HL-60 (cell line): Measurements from ENCODE around the gene C9.

Source experiments
- DNase-seq, 2 experiments: peaks; one replicate each; pipeline ENCODE4 v3.0.0-alpha.2; 2010 to 2020; ENCODE audit warnings: low read depth in 1 of 2, low spot score in 1 of 2
- H3K27ac ChIP-seq: fragments of 250-450 bp; sonication (Bioruptor Pico); replicated peaks from 2 replicates; pipeline ENCODE4 v1.5.1; 2020; ENCODE audit warnings: mild to moderate bottlenecking, moderate library complexity
- H3K27me3 ChIP-seq: fragments of 250-450 bp; sonication (Bioruptor Pico); 2 replicates; pipeline ENCODE4 v1.5.1; 2021; ENCODE audit warnings: mild to moderate bottlenecking, moderate library complexity; ENCODE audit not compliant: insufficient read depth, poor library complexity, severe bottlenecking
- H3K4me3 ChIP-seq: replicated peaks from 2 replicates; pipeline ENCODE4 v1.5.1; 2011; ENCODE audit warnings: mild to moderate bottlenecking, control low read depth, low read length; ENCODE audit not compliant: insufficient read depth
- GABPA ChIP-seq: IDR thresholded peaks from 2 replicates; pipeline ENCODE4 v1.6.1; 2012; ENCODE audit warnings: low read depth
- POLR2AphosphoS5 ChIP-seq: IDR thresholded peaks from 2 replicates; pipeline ENCODE4 v1.6.1; 2012; ENCODE audit warnings: low read depth
- SPI1 ChIP-seq: IDR thresholded peaks from 2 replicates; pipeline ENCODE4 v1.6.1; 2012; ENCODE audit warnings: low read depth, mild to moderate bottlenecking, borderline replicate concordance
- TF ChIP-seq, protein P1 (sequence below): IDR thresholded peaks from one replicate; pipeline ENCODE4 v1.5.1; 2011; ENCODE audit warnings: low read length, control low read depth, inconsistent platforms; ENCODE audit not compliant: insufficient read depth
- TF ChIP-seq, protein P2 (sequence below): IDR thresholded peaks from 2 replicates; pipeline ENCODE4 v1.6.1; 2012; ENCODE audit warnings: low read depth; ENCODE audit not compliant: insufficient replicate concordance

C9 gene

DNA sequence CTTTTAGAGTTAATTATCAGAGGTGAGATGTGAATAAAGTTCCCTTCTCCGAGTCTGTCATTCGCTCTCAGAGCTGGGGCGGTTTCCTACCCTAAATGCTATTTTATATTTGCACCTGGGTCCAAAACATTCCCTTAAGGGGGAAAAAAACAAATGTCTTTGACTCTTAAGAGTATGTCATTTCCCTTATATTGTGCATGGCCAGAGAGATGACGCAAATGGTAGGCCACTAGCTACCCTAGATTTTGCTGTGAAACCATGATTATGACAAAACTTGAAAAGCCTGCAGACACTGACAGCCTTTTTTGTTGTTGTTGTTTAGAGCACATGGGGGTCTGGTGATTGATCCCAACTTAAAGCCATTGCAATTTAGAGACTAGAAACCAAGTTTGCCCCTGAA is 47.7 kb upstream of the C9 start:
- Histone ChIP-seq H3K27ac (no peak overlapping the region), H3K27me3 (peaks cover 7% of the 10 kb centered on the region), H3K4me3 (no peak overlapping the region)
- TF ChIP-seq POLR2AphosphoS5, result no peak
- TF ChIP-seq, protein P1, sequence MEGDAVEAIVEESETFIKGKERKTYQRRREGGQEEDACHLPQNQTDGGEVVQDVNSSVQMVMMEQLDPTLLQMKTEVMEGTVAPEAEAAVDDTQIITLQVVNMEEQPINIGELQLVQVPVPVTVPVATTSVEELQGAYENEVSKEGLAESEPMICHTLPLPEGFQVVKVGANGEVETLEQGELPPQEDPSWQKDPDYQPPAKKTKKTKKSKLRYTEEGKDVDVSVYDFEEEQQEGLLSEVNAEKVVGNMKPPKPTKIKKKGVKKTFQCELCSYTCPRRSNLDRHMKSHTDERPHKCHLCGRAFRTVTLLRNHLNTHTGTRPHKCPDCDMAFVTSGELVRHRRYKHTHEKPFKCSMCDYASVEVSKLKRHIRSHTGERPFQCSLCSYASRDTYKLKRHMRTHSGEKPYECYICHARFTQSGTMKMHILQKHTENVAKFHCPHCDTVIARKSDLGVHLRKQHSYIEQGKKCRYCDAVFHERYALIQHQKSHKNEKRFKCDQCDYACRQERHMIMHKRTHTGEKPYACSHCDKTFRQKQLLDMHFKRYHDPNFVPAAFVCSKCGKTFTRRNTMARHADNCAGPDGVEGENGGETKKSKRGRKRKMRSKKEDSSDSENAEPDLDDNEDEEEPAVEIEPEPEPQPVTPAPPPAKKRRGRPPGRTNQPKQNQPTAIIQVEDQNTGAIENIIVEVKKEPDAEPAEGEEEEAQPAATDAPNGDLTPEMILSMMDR, result no peak
- TF ChIP-seq GABPA, result no peak
- no peak for DNase-seq

DNA sequence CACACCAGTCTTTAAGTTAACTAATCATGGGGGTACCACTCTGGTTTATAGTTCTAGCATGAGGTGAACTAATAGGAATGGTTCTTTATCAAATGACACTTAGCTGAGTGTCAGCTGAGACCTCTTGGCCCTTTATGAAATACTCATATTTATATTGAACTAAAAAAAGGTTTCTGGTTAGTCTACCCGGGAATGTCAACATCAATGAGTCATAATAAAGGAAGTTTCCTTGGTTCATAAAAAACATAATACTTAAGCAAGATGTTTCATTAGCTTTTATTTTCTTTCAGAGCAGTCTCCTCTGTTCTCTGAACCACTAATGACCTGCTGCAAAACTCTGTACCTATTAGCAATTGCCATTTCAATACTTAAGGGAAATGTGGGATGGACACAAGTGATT is 46.8 kb upstream of the C9 start:
- TF ChIP-seq POLR2AphosphoS5 (no peak), GABPA (no peak), SPI1 (no peak)
- TF ChIP-seq, protein P1, result no peak
- TF ChIP-seq, protein P2, sequence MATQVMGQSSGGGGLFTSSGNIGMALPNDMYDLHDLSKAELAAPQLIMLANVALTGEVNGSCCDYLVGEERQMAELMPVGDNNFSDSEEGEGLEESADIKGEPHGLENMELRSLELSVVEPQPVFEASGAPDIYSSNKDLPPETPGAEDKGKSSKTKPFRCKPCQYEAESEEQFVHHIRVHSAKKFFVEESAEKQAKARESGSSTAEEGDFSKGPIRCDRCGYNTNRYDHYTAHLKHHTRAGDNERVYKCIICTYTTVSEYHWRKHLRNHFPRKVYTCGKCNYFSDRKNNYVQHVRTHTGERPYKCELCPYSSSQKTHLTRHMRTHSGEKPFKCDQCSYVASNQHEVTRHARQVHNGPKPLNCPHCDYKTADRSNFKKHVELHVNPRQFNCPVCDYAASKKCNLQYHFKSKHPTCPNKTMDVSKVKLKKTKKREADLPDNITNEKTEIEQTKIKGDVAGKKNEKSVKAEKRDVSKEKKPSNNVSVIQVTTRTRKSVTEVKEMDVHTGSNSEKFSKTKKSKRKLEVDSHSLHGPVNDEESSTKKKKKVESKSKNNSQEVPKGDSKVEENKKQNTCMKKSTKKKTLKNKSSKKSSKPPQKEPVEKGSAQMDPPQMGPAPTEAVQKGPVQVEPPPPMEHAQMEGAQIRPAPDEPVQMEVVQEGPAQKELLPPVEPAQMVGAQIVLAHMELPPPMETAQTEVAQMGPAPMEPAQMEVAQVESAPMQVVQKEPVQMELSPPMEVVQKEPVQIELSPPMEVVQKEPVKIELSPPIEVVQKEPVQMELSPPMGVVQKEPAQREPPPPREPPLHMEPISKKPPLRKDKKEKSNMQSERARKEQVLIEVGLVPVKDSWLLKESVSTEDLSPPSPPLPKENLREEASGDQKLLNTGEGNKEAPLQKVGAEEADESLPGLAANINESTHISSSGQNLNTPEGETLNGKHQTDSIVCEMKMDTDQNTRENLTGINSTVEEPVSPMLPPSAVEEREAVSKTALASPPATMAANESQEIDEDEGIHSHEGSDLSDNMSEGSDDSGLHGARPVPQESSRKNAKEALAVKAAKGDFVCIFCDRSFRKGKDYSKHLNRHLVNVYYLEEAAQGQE, result no peak
- Histone ChIP-seq H3K4me3 (no peak overlapping the region), H3K27ac (no peak overlapping the region), H3K27me3 (peaks cover 7% of the 10 kb centered on the region)
- no peak for DNase-seq

DNA sequence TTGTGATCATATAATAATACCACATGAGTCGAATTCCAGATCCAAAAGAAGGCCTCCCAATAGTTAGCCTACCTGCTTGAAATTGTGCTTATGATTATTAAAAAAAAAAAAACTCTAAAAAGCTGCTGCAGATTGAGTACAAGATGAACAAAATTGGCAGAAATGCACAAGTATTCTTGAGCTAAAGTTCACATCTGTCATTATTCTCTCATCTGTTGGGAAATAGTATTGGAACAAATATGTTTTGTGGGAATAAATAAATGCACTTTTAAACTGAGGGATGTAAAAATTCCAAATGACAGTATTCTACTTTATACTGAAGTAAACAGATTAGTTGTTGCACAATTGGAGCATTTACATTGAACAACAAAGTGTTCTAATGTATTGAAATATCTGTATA is 44.7 kb upstream of the C9 start:
- Histone ChIP-seq H3K27me3 (peaks cover 5% of the 10 kb centered on the region), H3K4me3 (no peak overlapping the region), H3K27ac (no peak overlapping the region)
- DNase-seq, result no peak
- TF ChIP-seq, protein P2, result no peak
- TF ChIP-seq POLR2AphosphoS5 (no peak), GABPA (no peak), SPI1 (no peak)
- TF ChIP-seq, protein P1, result no peak
